Activated CD8-positive, alpha-beta memory T cell treated with anti-CD3 and anti-CD28 coated beads for 36 hours (primary cell): Measurements from ENCODE around the gene ACOXL. TPM values are rescaled to one million over a fixed set of nuclear protein-coding genes. Genes with fewer than 3 reads are reported as not detected.

ENCODE experiments used
- CTCF ChIA-PET: fragments of 350-600 bp; sonication (Branson Sonifier 250); formaldehyde crosslinking; loops from one replicate; lab custom pipeline; 2021; ENCODE audit warnings: antibody characterized with exemption; lab: Charles Lee
- POLR2A ChIA-PET: fragments of 350-600 bp; sonication (Branson Sonifier 250); formaldehyde crosslinking; loops from one replicate; lab custom pipeline; 2021; ENCODE audit warnings: antibody characterized with exemption; lab: Charles Lee
- total RNA-seq, 2 experiments: library from RNA; stranded (reverse); gene quantifications; one replicate each; pipeline ENCODE4 v1.2.3, GENCODE V29; 2021

ACOXL gene
- total RNA-seq, 2 experiments from 2014 or later: 0.23 to 0.30 TPM

DNA sequence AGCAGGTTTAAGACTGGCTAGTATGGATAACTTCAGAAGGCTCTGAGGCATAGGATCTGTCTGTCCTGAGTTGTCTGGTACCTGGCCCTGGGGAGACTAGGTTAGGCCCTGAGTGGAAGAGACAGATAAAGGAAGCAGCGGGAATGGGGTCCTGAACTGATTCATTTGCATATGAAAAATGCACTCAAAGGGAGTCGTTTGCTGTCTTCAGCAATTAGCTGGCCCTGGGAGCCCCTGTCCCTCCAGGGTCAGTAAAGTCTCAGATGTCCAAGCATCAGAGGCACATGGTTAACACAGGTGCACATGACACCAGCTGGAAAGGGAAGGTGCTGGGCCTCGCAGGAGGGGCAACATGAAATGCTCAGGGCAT lies 172.4 kb downstream of the ACOXL start:
- POLR2A ChIA-PET: no interaction called here
- CTCF ChIA-PET: interaction anchor here (1.1 kb wide), 1 partner anchor 38 kb away, joined by 3 read pairs; no protein-coding TSS in a partner anchor

DNA sequence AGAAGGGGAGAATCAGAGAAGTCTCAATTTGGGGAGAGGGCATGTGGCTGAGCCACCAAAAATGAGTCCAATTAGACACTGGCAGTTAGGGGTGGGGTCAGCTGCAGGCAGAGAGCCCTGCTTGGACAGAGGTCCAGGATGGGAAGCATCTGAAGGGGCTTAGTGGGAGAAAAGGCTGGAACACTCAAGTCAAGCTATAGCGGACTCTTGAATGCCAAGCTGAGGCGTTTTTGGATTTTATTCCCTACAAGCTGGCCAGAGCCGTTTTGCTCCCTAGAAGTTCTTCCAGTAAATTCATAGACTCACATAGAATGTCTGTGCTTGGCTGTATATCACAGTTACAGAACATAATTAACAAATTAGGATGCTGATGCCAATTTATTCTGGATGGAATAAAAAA lies 172.8 kb downstream of the ACOXL start:
- POLR2A ChIA-PET: no interaction called here
- CTCF ChIA-PET: interaction anchor here (1.1 kb wide), 1 partner anchor 39 kb away, joined by 3 read pairs; no protein-coding TSS in a partner anchor

DNA sequence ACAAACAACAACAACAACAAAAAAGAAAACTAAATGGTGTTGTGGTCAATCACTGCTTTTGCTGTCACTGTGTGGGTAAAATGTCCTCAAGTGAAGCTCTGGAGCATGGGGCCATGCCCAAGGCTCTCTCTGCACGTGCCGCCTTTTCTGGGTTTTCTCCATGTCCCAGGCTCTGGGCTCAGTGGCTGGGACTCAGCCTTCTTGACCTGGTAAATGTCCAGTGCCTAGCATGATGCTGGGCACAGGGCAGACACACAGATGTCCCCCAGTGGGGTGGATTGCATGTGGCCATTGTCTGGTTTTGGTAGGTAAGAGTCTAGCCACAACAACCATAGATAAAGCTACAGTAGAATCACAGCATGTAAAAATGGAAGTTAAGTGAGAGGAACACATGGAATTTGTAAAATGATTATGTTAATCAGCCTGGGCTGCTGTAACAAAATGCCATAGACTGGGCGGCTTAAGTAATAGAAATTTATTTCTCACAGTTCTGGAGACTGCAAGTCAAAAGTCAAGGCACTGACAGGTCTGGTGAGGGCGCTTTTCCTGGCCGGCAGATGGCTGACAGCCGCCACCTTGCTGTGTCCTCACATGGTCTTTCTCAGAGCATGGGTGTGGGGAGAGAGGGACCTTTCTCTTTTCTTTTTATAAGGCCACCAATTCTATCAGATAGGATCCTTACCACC lies 174.4 kb downstream of the ACOXL start:
- ChIA-PET POLR2A (no interaction called here), CTCF (interaction anchor here (0.7 kb wide), 2 partner anchors 54 to 94 kb away, joined by 3 to 6 read pairs; no protein-coding TSS in a partner anchor)

DNA sequence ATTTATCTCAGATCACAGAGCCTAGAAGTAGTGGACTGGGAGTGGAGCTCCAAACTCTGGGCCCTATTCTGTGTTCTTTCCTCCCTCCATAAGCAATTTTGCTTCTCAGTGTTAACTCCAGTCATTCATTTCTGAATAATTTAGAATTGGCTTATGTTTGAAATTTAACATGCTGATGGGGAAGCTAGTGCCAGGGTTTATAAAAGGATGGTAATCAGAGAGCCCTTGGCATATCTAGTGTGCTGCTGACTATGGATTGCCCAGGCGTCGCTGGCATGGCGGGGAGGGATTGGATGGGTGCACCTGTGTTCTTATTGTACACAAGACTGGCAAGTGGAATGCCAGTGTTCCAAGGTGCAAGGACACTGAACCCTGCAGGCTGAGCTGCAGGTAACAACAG lies 177.1 kb downstream of the ACOXL start:
- ChIA-PET CTCF (no interaction called here), POLR2A (no interaction called here)

DNA sequence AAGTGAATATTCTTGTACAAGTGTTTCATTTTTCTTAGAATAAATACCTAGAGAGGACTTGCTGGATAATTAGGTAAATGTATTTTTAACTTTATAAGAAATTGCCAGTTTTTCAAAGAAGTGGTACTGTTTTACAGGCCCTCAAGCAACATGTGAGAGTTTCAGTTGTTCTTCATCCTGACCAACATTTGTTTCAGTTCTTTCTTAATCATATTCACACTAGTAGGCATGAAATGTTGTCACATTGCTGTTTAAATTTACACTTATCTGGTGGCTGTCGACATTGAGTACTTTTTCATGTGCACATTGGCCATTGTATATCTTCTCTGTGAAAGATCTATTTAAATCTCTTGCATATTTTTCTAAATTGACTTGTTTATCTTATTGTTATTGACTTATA lies 178.1 kb downstream of the ACOXL start:
- CTCF ChIA-PET: interaction anchor here (0.6 kb wide), 1 partner anchor 215 kb away, joined by 7 read pairs; no protein-coding TSS in a partner anchor

DNA sequence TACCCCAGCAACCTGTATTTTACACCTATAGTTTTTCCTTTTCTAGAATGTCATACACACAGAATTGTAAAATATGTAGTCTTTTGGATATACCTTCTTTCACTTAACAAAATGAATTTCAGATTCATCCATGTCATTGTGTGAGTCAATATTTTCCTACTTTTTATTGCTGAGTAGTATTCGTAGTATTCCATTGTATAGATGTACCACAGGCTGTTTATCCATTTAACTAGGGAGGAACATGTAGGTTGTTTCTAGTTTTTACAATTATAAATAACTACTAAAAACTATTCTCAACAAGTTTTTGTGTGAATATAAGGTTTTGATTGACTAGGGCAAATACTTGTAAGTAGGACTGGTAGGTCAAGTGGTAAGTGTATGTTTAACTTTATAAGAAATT lies 187.4 kb downstream of the ACOXL start:
- ChIA-PET CTCF (no interaction called here), POLR2A (no interaction called here)

More for the DNA sequence above, 178.1 kb downstream of the ACOXL start:
- POLR2A ChIA-PET: no interaction called here

DNA sequence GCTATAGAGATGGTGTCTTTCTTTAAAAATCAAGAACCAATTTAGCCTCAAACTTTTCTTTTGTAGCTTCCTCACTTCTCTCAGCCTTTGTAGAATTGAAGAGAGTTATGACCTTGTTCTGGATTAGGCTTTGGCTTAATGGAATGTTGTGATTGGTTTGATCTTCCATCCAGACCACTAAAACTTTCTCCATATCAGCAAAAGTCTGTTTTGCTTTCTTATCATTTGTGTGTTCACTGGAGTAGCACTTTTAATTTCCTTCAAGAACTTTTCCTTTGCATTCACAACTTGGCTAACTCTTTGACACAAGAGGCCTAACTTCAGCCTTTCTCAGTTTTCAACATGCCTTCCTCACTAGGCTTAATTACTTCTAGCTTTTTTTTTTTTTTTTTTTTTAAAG lies 193.1 kb downstream of the ACOXL start:
- ChIA-PET CTCF (no interaction called here), POLR2A (interaction anchor here (0.6 kb wide), 1 partner anchor 247 kb away, joined by 5 read pairs; the partner anchor contains the start of gene BUB1)

DNA sequence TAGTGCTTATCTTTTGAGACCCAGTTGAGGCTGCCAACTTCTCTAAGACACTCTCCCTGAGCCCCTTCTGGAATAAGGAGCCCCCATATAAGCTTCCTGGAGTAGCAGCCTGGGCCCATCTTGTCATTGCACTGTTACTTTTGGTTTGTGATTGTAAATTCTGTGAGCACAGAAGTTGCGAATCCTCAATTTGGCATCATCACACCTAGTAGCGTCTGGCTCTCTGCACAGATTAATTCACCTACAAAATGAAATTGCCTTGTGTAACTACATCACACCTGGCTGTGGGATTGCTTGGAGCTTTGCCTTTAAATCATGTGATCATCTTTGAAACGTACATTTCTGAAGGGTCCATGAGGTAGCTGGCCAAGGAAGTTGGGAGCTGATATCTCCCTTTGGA lies 195.2 kb downstream of the ACOXL start:
- ChIA-PET CTCF (no interaction called here), POLR2A (no interaction called here)

DNA sequence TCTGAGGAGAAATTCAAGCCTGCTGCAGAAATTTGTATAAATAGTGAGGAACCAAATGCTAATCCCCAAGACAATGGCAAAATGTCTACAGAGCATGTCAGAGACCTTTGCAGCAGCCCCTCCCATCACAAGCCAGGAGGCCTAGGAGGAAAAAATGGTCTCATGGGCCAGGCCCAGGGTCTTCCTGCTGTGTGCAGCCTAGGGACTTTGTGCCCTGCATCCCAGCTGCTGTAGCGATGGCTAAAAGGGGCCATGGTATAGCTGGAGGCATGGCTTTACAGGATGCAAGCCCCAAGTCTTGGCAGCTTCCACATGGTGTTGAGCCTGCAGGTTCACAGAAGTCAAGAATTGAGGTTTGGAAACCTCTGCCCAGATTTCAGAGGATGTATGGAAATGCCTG lies 197.2 kb downstream of the ACOXL start:
- ChIA-PET POLR2A (no interaction called here), CTCF (no interaction called here)

DNA sequence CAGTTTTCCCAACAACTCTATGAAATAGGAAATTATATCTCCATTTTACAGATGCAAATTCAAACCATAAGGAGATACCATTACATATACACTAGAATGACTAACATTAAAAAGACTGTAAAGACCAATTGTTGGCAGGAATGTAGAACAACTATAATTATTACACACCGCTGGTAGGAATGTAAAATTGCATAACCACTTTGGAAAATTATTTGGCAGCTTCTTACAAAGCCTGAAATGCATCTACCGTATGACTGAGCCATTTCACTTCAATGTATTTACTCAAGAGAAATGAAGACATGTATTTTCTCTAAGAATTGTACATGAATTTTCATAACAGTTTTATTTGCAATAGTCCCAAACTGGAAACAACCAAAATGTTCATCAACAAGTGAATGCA lies 199.3 kb downstream of the ACOXL start:
- ChIA-PET CTCF (no interaction called here), POLR2A (no interaction called here)

DNA sequence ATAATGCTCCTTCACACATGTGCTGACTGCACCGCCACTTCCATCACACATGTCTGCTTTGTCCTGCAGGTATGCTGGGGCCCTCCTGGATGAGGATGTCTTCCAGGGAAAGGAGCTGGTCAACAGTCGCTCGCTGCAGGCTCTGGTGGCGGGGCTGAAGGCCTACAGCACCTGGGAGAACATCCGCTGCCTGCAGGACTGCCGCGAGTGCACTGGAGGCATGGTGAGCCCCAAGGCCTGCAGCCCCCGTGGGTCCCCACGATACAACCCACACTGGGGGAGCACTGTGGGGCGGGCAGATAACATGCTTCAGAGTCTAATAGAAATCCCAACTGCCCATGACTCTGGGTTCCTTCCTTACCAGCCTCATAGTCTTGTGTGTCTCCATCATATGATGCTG lies 201.0 kb downstream of the ACOXL start:
- POLR2A ChIA-PET: no interaction called here

DNA sequence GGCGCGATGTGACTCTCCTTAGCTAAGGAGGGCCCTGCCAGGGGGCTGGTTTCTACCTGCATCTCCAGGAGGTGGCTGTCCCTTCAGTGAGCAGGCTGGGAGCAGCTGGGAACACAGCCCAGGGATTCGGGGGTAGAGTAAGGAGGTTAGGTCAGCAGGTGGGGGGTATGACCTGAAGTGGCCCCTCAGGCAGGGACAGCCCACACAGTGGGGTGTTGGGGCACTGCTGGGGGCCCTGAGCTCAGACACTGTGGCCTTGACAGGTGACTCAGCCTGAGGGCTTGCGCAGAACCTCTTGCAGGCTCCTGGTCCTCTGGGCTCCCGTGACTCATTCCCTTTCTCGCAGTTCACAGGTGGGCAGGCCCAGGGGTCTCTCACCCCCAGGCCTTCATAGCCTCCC lies 202.6 kb downstream of the ACOXL start:
- ChIA-PET CTCF (no interaction called here), POLR2A (no interaction called here)

More for the DNA sequence above, 201.0 kb downstream of the ACOXL start:
- CTCF ChIA-PET: no interaction called here

DNA sequence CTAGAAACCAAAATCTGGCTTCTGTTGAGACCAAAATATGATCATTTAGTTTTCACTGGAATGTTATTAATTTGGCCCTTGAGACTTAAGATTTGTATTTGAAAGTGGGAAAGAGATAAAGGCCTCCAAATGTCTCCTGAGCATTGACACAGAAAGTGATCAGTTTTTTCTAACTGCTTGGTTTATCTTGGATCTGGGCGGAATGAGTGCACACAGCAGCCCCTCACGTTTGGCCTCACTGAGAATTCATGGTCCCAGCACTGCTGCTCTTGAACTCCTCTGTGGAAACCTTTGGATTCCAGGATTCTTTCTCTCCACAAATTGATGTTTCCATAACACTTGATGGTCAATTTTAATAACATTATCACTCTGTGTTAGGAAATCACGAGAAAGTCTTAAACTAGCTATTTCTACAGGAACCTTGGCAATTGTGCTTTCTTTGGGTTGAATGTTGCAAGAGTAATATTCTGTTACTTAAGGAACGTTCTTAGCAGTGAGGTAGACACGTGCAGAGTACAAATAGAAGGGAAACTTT lies 208.1 kb downstream of the ACOXL start:
- ChIA-PET POLR2A (no interaction called here), CTCF (no interaction called here)

DNA sequence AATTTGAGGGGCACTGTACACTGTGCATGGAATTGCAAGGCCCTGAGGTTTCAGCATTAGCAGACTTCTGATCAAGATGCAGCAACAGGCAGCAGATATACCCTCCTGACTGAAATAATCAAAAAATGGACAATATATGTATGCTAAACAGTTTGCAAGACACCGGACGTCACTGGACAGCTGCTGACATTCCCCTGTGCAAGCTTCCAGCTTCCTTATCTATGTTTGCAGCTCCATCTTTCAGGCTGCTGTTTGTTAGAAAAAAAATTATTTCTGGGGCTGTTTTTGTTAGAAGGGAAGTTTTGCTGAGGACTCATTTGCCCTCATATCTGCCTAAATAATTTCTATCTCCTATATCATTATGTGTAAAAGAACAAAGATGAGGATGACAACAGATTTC lies 208.9 kb downstream of the ACOXL start:
- CTCF ChIA-PET: no interaction called here

DNA sequence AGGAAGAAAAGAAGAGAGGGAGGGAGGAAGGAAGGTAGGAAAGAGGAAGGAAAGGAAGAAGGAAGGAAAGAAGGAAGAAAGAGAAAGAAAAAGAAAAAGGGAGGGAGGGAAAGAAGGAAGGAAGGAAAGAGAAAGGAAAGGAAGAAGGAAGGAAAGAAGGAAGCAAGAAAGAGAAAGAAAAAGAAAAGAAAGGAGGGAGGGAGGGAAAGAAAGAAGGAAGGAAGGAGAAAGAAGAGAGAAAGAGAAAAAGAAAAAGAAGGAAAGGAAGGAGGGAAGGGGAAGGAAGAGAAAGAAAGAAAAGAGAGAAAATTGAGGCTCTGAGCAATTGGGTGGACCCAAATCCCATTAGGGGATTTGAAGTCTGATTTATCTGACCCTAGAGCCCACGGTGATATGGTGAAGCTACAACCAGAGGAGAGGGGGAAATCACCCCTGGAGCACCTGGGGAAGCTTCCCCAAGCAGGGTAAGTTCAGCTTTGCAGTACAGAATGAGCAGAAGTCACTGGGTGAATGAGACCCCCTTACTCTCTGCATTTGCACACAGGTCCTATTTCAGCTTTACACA lies 210.8 kb downstream of the ACOXL start:
- POLR2A ChIA-PET: no interaction called here
- CTCF ChIA-PET: no interaction called here

More for the DNA sequence above, 208.9 kb downstream of the ACOXL start:
- POLR2A ChIA-PET: no interaction called here

DNA sequence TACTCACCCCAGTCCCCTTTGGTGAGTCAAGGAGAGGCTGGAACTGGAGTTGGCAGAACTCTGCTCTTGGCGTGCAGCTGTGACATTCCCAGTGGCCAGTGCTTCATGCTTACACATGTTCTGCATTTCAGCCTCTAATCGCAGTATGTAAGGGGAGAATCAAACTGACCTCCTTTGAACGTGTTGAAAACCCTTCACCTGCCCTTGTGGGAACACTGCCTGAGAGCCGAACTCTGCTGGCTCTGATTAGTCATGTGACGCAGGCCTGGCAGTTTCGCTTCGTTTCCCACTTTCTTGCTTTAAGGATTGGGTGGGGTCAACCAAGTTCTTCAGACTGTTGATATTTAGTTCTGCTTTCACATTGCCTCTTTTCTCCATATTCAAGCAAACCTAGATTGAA lies 214.5 kb downstream of the ACOXL start:
- CTCF ChIA-PET: interaction anchor here (0.6 kb wide), 1 partner anchor 442 kb away, joined by 3 read pairs; no protein-coding TSS in a partner anchor
- POLR2A ChIA-PET: no interaction called here

DNA sequence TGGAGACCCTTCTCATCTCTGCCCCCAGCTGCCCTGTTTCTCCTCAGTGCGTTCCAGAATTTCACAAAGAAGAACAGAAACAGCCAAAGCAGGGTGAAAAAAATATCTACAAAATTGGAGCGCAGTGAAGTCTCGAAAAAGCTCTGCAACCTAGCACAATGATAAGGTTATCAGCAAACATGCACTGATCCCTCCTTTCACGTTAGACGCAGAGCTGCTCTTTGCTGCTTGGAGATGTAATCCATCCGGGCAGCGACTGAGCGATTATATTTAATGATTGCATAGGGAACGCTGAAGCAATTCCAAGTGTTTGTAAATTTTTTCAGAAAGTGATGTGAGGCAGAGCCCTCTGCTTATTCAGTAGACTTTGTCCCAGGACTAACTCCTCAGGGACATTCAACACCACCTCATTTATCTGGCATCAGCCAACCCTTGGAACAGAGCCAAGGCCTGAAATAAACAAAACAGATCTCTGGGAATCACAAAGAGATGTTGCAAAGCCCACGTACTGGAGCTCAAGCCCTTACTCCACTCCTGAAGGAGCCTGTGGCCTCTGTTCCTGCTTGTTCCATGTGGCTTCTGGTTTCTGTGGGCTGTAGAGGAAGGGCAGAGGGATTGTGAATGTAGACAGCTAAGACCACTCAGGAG lies 215.8 kb downstream of the ACOXL start:
- ChIA-PET CTCF (no interaction called here), POLR2A (no interaction called here)

DNA sequence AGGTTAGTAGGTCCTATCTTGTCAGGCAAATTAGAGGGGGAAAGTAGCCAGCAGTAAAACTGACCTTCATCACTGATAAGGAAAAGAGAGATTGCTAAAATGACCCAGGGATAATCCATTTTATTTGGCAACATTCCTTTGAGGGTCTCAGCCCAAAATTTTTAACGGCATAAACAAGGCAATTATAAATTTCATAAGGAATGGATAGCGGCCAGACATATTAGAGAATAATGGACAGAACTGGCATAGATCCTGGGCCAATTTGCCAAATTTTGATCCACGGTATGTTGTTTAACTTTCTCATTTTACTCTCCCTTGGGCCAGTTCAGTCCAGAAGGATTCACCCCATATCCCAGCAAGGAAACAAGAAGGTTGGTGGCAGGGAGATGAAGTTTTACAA lies 217.9 kb downstream of the ACOXL start:
- CTCF ChIA-PET: no interaction called here
- POLR2A ChIA-PET: no interaction called here

DNA sequence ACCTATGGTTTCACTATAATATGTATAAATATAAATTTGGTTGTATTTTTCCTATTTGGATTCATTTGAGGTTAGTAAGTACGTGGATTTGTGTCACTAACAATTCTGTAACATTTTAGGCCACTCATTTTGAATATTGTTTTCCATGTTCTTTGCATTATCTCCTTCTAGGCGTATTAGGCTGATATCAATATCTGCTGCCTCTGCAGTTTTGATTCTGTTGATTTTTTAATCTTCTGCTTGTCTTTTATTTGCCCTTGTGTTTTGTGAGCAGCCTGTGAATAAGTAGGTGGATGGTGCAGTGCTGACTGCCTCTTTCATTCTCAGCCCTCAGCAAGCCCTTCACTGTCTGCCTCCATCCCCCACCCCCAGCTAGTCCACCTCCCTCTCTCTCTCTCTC lies 222.7 kb downstream of the ACOXL start:
- POLR2A ChIA-PET: no interaction called here

DNA sequence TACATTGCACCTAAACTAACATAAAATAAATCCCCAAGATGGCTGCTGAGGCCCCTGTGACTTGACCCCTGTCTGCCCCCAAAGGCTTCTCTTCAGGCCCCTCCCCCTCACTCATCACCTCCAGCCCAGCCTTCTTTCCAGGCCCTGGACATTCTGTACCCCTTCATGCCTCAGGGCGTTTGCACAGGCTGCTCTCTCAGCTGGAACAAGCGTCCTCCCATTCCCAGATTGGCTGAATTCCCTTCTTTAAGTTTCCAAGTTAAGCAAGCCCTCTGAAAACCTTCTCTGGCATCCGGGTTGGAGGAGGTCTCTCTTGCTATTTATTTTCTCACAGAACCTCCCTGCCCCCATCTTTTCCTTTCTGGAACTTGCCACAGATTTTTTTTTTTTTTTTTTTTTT lies 223.2 kb downstream of the ACOXL start:
- ChIA-PET POLR2A (no interaction called here), CTCF (no interaction called here)

More for the DNA sequence above, 222.7 kb downstream of the ACOXL start:
- CTCF ChIA-PET: no interaction called here
